GM19193 (cell line): ENCODE data around the gene MCM6.

Experiments
- POLR2A ChIP-seq: IDR thresholded peaks from 4 replicates; pipeline ENCODE4 v1.6.1; 2011; ENCODE audit not compliant: insufficient read depth, insufficient read length; ENCODE audit errors: extremely low read depth

MCM6 gene

DNA sequence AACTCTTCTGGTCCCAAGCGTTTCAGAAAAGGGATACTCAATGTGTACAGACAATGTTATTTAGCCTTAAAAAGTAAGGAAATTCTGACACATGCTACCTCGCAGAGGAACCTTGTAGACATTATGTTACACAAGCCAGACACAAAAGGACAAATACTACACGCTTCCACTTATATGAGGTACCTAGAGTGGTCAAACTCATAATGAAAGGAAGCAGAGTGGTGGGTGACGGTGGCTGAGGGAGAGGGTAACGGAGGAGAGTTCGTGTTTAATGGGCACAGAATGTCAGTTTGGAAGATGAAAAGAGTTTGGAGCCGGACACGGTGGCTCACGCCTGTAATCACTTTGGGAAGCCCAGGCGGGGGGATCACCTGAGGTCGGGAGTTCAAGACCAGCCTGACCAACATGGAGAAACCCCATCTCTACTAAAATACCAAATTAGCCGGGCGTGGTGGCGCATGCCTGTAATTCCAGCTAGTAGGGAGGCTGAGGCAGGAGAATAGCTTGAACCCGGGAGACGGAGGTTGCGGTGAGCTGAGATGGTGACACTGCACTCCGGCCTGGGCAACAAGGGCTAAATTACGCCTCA is 1.4 kb downstream of the MCM6 start:
- no peak for TF ChIP-seq POLR2A

DNA sequence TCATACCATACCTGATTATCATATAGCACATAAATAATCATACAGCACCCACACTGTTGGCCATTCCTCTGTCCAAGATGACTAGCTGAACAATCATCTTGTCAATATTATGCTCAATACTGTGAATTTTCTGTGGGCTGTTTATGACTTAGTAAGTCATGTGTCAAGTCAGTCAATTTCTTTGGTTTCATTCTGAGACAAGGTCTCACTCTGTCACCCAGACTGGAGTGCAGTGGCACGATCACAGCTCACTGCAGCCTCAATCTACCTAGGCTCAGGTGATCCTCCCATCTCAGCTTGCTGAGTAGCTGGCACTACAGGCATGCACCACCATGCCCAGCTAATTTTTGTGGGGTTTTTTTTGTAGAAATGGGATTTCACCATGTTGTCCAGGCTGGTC is 5.7 kb downstream of the MCM6 start:
- no peak for TF ChIP-seq POLR2A

DNA sequence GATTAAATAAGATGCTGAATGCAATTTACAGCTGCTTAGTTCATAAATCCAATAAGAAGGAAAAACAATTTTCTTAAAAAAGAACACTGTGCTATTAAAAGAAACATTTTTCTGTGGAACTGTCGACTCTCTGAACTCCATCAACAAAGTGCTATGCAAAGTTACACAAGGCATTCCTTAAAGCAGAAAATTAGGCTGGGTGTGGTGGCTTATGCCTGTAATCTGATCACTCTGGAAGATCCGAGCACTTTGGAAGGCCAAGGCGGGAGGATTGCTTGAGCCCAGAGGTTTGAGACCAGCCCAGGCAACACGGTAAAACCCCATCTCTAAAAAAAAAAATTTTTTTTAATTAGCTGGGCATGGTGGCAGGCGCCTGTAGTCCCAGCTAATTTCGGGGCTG is 13.0 kb downstream of the MCM6 start:
- no peak for TF ChIP-seq POLR2A

DNA sequence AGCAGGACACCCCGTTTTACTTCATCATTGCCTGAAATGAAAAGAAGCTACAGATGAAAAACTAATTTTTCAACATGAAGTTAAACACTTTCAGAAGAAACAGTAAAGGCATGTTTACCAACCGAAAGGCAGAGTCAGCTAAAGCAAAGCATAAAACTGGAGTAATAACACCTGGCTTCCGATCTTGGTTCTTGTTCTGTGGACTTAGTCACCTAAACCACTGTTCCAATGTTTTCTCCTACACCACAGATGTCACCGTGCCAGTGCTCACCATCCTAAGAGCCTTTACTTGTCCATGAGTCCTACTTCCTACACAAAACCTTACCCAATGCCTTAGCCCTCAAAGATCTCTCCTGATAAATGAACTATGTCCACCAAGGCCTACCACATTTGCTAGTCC is 13.5 kb downstream of the MCM6 start:
- no peak for TF ChIP-seq POLR2A

DNA sequence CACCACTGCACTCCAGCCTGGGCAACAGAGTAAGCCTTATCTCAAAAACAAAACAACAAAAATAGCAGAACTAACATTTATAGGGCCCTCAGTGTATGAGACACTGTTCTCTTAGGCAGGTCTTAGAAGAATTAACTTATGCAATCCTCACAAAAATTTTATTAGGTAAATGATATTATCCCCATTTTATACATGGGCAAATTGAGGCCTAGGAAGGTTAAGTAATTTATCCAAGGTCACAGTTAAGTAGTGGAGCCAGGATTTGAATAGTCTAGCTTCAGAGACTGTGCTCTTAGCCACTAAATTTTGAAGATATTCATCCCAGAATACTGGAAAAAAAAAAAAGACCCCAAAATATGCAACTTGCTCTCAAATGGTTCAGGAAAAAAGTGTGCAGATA is 22.8 kb downstream of the MCM6 start:
- no peak for TF ChIP-seq POLR2A

DNA sequence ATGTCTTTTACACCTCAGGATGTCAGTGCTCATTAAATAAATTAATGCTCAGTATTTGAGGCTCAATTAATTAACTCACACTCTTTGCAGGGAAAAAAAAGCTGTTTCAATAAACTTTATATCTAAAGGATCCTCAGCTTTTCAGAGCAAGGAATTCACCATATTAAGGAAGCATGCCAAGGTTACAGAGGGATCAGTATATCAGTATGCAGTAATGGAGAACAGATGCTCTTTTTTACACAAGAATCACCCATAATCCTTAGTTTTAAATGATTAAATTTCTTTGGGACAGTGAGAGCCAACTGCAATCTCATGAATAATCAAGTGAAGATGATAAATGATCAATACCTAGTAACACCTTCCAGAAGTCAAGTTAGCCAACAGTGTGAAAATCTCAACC is 24.4 kb downstream of the MCM6 start:
- TF ChIP-seq POLR2A = no peak

DNA sequence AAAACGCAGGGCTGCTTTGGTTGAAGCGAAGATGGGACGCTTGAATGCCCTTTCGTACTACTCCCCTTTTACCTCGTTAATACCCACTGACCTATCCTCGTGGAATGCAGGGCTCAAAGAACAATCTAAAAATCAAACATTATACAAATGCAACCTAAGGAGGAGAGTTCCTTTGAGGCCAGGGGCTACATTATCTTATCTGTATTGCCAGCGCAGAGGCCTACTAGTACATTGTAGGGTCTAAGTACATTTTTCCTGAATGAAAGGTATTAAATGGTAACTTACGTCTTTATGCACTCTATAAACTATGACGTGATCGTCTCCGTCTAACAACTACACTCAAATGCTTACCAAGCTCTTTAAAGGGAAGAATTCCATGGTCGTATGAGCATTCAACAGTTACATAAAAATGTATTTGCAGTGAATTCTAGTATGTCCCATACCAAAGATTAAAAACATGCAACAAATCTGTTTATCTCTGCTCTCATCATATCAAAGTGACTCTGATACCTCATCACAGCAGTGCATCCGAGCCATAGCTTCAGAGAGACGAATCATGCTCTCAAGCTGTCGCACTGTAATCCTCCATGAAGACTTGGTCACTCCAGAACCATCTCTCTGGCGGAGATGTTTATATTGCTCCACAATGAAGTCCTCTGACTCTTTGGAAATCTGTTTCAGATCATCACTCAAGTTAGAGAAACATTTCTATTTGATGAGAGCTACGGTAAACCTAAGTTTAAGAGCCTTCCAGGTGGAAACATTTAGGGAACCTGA is 25.2 kb downstream of the MCM6 start:
- no peak for TF ChIP-seq POLR2A

DNA sequence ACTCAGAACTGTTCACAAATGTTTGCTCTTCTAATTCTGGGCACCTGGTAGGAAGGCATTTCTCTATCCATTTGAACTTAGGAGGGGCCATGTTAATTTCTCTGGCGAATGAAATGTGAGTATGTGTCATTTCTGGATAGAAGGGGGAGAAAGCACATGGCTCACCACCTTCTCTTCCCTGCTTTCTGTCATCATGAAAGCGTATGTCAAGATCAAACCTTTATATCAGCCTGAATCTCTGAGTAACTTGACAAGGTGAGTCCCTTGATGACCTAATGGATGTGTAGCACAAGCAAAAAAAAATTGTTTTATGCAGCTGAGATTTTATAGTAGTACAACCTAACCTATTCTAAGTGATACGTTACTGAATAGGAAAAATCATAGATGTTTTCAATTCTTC is 27.2 kb downstream of the MCM6 start:
- no peak for TF ChIP-seq POLR2A

DNA sequence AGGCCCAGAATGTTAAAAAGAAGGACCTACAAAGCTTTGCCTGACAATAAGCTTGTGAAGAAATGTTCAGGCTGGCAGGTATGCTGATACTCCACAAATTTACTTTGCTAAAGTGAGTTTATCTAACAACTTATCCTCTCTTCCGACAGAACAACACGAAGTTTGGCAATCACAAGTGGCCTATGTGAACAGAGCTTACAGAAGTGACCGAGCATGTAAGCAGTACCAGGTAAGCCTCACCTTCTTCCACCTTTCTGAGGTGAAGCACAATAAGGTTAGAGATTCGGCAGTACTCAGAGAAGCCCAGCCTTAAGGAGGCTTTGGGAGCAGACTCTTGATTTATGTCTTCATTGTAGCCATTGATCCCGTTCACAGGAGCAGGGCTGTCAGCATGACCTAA is 30.2 kb downstream of the MCM6 start:
- TF ChIP-seq POLR2A = no peak

DNA sequence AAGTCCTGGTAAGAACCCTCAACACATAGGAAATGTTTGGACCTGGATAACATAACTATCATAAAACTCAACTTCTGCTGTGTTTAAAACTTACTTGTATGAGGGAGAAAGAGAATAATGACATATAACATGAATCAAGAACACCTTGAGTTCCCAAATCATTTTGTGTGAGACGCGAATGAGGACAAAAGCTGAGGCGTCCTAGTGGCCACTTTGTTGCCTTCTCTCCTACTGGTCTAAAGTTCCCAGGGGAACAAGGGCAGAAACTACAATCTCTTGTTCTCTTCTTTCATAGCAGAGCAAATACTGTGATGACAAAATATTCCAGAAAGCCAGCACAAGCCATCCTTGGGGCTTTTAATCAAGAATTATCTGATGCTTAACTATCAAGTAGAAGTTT is 31.0 kb downstream of the MCM6 start:
- TF ChIP-seq POLR2A = no peak

DNA sequence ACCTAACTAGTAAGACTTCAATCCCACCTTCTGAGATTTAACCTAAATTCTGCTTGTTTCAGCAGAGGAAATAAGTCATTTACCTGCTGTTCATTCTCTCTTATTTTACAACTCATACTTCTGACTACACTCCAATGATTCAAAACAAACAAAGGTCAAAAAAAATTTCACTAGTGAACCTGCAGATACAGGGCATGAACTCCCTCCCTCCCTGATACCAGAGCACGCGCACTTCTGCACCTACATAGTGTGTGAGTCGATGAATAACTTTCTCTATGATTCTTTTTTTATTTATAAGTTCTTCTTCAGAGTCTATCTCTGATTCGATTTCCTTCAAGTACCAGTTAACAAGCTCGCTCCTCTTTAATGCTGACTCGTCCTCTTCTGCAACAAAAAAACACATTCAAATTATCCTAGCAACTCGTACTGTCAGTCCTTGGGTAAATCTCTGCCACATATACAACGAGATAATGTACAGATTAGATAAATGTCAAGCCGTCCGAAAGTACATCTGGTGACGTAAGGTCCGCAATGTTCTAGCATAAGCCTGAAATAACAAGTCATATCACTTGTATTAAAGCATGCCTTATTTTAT is 31.8 kb downstream of the MCM6 start:
- no peak for TF ChIP-seq POLR2A

DNA sequence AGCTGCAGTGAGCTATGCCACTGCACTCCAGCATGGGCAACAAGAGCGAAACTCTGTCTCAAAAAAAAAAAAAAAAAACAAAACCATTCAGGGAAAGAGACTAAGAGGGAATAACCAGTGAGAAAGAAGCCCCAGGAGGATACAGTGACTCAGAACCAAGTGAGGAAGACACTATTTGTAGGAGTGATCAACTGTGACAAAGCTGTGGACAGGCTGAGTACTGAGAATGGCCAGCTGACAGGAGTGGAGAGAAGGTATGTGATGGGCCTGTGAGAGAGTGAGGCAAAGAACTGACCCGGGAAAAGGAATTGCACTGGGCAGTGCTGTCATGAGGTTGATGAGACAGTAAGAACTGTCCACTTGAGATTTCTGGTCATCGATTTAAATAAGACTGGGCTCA is 32.6 kb downstream of the MCM6 start:
- TF ChIP-seq POLR2A = no peak

DNA sequence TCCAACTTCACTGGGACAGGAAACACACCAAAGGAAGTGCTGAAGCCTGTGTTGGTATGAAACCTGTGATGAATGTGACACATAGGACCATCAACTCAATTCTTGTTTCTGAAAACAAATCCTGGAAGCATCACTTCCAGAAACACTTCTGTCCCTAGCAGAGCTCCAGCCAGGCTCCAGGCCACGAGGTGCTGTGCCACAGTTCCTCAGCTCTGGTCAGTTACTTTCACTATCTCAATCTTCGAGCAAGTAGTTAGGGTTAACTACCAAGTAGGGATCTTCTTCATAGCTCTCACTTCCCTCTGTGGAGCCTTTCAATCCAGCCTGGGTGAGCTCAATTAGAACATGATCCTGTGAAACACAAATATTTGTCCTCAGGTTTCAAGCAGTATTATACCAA is 35.6 kb downstream of the MCM6 start:
- TF ChIP-seq POLR2A = no peak

DNA sequence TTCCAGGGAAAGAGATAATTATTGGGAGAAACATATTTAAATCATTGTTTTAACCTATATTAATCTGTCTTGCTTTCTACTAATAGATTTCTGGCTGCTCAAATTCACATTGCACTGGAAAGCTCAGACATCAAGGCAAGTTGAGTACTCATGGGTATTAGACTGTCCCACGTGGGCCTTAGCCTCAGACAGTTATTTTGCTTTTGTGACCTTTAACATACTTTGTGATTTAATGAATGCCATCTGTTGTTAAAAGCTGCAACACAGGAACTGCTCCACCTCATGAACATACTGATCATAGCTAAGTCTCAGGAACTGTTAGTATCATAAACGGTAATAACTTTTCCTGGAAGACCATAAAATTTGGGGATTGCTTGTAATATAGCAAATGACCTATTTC is 36.5 kb downstream of the MCM6 start:
- no peak for TF ChIP-seq POLR2A

DNA sequence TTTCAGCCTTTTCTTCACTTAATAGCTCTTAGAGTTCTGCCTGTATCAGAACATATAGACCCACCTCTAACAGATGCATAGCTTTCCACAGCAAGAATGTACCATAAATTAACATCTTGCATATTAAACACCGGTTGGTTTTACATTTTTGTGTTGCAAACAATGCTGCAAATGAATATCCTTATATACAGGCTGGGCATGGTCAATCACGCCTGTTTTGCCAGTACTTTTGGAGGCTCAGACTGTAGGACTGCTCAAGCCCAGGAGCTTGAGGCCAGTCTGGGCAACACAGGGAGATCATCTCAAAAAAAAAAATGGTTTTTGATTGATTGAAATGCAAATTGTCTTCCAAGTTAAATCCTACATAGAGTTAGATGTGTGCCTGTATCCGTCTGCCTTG is 37.7 kb downstream of the MCM6 start:
- TF ChIP-seq POLR2A = no peak

DNA sequence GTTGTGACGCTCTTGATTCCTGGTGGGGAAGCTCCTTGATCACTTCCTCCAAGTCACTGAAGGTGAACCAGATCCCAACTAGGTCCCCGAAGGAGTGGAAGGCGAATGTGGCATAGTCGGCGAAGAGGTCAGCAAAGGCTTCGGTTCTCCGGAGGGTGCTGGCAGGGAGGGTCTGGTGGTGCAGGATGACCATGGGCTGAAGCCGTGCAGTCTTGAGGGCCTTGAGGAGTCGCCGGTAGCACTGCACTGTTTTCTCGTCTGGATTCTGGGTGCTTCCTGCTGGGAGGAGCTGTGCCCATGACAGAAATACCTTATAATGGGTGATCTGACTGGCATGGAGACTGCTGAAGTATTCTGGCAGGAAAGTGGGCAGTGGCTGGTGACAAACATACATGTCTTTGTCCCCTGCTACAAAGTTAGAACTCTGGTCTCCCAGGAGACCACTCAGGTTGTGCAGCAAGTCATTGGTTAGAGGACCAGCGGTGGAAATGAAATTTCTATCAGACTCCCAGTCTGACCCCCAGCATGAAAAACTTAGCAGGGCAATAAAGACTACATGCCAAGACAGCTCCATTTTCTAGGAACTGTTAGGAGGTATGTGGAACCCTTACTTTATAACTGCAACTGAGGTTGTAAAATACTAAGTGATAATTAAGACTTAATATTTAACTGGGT is 39.5 kb downstream of the MCM6 start, which contains the start of gene LCT:
LCT (minus strand) TSS at position 589 of the 675 bp plus-strand sequence; CDS start at position 574, 15 bp downstream.
- TF ChIP-seq POLR2A = no peak
